ENCODE data around the gene ARHGAP21.

- TF ChIP-seq, protein P1, sequence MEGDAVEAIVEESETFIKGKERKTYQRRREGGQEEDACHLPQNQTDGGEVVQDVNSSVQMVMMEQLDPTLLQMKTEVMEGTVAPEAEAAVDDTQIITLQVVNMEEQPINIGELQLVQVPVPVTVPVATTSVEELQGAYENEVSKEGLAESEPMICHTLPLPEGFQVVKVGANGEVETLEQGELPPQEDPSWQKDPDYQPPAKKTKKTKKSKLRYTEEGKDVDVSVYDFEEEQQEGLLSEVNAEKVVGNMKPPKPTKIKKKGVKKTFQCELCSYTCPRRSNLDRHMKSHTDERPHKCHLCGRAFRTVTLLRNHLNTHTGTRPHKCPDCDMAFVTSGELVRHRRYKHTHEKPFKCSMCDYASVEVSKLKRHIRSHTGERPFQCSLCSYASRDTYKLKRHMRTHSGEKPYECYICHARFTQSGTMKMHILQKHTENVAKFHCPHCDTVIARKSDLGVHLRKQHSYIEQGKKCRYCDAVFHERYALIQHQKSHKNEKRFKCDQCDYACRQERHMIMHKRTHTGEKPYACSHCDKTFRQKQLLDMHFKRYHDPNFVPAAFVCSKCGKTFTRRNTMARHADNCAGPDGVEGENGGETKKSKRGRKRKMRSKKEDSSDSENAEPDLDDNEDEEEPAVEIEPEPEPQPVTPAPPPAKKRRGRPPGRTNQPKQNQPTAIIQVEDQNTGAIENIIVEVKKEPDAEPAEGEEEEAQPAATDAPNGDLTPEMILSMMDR (IDR thresholded peaks at IDR 0.05; ENCODE audit: low read length): no peak
- TF ChIP-seq EZH2 (optimal IDR thresholded peaks at IDR 0.05; ENCODE audit: low read depth, low read length): no peak
- TF ChIP-seq EZH2phosphoT487 (IDR thresholded peaks at IDR 0.05; ENCODE audit: low read length): no peak
These were observed 8.3 kb upstream of the ARHGAP21 start for GRCh38 chr10:24731942-24732341.

All from MM.1S (cell line).